A172 (cell line): Measurements from ENCODE around the gene PLEKHD1. TPM values are rescaled to one million over a fixed set of nuclear protein-coding genes. Genes with fewer than 3 reads are reported as not detected.
"Not testable (repeated sequence)": the region's sequence is repeated elsewhere in the genome, so short reads cannot be mapped to it uniquely, and the experiment has no call there.

ENCODE experiments used
- DNase-seq: peaks from one replicate; pipeline ENCODE4 v3.0.0-alpha.2; 2015; ENCODE audit warnings: low spot score
- total RNA-seq: library from RNA; depleted of rRNA; stranded (reverse); fragments of >200 nt; shearing (Covaris generic); gene quantifications from 2 replicates; pipeline ENCODE4 v1.2.3, GENCODE V29; 2014; rRNA removed

Gene PLEKHD1
- not detected in 2 replicates for total RNA-seq

DNA sequence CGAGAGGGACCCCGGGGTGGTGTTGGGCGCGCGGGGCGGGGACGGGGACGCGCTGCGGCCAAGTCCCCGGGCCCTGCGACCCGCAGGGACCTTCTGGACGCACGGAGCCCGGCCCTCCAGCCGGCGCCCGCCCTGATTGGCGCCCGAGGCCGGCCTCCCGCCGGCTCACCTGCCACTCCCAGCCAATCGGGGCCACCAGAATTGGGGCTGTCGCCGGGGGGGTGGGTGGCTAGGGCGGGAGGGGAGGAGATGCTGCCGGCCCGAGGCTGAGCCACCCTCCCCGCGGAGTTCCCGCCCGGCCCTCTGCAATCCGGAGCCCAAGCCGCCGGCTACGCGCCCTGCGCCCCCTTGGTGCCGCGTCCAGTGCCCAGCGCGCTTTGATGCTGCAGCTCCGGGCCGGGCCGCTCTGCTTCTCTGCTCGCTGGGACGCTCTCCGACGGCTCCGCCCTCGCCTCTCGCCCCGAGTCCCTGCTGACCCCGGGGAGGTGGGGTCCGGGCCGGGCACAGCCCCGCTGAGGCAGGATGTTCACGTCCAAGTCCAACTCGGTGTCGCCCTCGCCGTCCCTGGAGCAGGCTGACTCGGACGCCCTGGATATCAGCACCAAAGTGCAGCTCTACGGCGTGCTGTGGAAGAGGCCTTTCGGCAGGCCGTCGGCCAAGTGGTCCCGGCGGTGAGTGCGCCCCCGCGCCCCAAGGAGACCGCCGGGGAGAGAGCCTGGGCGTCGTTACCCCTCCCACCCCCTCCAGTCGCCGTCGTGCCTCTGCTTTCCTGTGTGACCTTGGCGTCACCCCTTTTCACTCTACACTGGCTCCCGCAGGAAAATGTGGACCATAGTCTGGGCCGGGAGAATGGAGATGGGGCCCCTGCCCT, at the start of gene PLEKHD1:
Gene PLEKHD1, plus strand, starts transcription at position 285 of the 871 bp plus-strand sequence. Its CDS starts 238 bp downstream, at position 523.
- DNase-seq, result no peak

DNA sequence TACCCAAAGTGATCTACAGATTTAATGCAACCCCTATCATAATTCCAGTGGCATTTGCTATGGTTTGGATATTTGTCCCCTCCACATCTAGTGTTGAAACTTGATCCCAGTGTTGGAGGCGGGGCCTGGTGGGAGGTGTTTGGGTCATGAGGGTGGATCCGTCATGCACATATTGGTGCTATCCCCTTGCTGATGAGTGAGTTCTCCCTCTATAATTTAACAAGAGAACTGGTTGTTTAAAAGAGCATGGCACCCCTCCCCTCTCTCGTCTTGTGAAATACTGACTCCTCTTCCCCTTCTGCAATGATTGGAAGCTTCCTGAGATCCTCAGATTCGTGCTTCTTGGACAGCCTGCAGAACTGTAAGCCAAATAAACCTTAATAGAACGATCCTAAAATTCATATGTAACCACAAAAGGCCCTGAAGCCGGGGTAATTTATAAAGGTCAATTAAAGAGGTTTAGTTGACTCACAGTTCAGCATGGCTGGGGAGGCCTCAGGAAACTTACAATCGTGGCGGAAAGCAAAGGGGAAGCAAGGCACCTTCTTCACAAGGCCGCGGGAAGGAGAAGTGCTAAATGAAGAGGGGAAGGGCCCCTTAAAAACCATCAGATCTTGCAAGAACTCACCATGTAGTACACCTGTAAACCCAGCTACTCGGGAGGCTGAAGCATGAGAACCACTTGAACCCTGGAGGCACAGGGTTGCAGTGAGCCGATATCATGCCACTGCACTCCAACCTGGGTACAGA, 44.8 kb upstream of the PLEKHD1 start:
- no peak for DNase-seq

DNA sequence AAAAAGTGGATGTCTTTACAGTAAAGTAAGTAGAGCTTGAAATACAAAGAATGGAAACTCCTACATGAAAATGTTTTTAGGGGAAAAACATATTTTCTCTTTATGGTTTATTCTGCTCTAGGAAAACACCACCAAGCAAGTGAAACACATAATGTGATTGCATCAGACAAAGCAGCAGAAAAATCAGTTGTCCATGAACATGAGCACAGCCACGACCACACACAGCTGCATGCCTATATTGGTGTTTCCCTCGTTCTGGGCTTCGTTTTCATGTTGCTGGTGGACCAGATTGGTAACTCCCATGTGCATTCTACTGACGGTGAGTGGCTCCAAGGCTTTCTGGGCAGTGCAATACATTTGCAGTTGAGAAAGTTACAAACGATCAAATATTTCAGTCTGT, 42.6 kb upstream of the PLEKHD1 start:
- DNase-seq, result no peak

DNA sequence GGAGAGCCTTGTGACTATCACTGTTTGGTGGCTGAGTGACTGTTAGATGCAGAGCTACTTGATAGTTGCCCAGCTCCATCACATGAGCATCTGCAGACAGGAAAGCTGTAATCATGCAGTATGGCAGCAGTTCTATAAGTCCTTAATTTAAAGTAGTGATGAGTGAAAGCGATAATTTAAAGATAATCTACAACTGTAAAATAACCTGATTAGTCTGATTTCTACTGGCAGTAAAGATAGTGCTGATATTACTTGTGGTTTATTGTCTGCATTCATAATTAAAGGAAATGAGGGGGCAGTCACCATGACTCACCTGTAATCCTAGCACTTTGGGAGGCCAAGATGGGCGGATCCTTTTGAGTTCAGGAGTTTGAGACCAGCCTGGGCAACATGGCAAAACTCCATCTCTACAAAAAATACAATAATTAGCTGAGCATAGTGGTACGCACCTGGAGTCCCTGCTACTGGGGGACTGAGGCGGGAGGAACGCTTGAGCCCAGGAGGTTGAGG, 41.2 kb upstream of the PLEKHD1 start:
- no peak for DNase-seq

DNA sequence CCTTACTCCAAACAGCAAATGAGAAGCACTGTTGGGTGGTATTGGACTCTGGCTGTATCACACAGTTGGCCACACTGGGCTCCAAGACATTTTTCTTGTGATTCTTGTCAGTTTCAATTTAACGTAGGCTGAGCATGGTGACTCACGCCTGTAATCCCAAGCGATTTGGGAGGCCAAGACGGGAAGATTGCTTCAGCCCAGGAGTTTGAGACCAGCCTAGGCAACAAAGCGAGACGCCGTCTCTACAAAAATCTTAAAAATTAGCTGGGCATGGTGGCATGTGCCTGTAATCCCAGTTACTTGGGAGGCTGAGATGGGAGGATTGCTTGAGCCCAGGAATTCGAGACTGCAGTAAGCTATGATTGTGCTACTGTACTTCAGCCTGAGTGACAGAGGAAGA, 35.3 kb upstream of the PLEKHD1 start:
- no peak for DNase-seq

DNA sequence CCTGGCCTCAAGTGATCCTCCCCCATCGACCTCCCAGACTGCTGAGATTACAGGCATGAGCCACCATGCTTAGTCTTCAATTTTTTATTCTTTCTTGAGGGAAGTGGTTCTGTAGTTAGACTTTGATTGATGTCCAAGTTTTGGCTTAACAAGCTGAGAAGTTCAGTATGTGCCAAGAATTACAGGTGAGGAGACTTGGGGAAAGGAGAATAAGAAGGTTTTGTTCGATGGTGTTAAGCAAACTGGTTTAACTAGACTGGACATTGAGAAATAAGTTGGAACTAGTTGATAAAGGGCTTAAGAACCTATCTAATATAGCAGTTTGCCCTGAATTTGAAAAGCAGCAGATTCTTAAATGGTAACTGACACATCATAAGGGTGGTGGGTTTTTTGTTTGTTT, 32.6 kb upstream of the PLEKHD1 start:
- no peak for DNase-seq

DNA sequence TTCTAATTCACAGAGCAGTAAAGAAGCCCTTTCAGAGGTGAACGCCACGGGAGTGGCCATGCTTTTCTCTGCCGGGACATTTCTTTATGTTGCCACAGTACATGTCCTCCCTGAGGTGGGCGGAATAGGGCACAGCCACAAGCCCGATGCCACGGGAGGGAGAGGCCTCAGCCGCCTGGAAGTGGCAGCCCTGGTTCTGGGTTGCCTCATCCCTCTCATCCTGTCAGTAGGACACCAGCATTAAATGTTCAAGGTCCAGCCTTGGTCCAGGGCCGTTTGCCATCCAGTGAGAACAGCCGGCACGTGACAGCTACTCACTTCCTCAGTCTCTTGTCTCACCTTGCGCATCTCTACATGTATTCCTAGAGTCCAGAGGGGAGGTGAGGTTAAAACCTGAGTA, 26.2 kb upstream of the PLEKHD1 start:
- no peak for DNase-seq

DNA sequence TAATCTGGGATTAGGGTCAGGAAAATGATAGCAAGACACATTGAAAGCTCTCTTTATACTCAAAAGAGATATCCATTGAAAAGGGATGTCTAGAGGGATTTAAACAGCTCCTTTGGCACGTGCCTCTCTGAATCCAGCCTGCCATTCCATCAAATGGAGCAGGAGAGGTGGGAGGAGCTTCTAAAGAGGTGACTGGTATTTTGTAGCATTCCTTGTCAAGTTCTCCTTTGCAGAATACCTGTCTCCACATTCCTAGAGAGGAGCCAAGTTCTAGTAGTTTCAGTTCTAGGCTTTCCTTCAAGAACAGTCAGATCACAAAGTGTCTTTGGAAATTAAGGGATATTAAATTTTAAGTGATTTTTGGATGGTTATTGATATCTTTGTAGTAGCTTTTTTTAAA, 25.4 kb upstream of the PLEKHD1 start:
- no peak for DNase-seq

DNA sequence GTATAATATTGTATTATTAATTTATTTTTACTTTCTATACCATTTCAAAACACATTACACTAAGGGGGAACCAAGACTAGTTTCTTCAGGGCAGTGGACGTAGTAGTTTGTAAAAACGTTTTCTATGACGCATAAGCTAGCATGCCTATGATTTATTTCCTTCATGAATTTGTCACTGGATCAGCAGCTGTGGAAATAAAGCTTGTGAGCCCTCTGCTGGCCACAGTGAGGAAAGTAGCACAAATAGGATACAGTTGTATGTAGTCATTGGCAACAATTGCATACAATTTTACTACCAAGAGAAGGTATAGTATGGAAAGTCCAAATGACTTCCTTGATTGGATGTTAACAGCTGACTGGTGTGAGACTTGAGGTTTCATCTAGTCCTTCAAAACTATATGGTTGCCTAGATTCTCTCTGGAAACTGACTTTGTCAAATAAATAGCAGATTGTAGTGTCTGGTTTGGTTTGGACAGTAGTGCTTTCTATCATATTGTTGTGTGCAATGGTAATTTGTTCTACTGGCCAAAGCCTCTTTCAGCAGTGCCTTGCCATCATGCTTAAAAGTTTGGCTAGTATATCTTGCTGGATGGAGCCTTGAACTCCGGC, 24.3 kb upstream of the PLEKHD1 start:
- peak; percentile 66 for DNase-seq

DNA sequence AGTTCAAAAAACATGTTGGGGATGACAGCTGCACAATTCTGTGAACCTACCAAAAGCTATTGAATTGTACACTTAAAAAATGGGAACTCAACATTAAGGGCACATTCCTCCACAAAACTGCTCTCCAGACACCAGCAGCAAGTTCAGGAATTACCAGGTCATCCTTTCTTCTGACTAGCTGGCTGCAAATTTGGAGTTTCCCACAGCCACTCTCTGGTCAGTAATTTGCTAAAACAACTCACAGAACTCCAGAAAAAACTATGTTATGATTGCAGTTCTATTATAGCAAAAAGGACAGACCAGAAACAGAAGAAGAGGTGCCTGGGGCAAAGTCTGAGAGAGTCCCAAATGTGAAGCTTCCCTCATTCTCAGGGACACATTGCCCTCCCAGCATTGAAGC, 20.1 kb upstream of the PLEKHD1 start:
- DNase-seq, result peak; percentile 1

DNA sequence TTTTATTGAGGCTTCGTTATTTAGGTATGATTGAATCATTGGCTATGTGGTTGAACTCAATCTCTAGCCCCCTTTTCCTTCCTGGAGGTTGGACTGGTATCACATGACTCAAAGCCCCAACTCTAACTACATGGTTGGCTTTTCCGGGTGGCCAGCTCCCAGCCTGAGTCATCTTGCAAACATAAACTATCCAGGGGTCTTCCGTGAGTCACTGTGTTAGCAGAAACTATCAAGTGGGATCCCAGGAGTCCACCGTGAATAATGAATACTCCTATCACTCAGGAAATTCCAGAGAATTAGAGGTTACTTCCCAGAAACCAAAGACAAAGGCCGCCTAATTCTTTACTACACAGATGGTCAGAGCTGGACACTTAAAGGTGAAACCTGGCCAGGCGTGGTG, 19.7 kb upstream of the PLEKHD1 start:
- DNase-seq, result peak; percentile 83

DNA sequence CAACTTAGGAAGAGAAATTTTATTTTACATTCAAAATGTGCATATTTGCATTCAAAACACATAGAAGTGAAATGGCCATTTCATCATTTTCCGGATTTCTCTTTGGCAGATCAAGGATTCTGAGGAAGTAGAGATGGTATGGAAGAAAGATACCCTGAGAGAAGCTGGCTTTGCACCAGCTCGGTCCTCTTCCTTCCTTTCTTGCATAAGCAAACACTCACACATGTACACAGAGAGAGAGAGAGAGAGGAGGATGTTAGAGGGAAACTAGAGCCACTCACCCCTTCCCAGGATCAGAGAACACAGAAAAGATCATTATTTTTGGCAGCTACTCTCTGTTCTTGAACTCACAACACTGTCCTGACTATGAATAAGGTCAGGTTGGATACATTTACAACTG, 15.6 kb upstream of the PLEKHD1 start:
- DNase-seq, result no peak

DNA sequence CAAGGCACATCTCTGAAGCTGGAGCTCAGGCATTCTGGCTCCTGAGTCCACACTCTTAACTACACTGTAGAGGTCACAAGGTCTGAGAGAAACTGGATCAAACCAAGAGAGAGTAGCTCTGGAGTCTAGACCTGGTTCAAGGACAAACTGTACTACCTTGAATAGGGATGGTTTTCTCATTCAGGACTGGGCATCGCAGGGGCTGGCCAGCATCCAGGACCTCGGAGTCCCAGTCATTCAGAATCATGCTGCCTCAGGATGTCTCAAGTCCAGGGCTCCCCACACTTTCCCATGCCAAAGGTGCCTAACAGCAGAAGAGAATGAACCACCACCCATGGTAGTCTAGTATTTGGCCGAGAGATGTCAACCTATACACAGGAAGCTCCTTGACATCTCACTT, 13.1 kb upstream of the PLEKHD1 start:
- no peak for DNase-seq

DNA sequence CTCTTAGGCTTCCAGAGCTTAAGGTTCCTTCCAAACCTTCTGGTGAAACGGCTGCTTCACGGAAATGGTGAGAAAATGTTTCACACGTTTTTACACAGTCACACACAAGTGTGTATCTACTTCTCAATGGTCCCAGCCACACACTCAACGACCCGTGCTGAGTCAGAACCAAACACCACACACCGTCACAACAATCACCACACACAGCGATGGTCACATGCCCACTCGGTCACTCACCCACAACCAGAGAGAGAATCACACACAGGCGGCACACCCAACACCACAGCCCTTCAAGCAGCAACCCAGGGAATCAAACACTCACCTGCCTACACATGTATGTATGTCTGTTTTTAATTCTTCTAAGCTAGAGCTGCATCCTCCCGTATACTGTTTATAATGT, 12.6 kb upstream of the PLEKHD1 start:
- DNase-seq, result no peak

DNA sequence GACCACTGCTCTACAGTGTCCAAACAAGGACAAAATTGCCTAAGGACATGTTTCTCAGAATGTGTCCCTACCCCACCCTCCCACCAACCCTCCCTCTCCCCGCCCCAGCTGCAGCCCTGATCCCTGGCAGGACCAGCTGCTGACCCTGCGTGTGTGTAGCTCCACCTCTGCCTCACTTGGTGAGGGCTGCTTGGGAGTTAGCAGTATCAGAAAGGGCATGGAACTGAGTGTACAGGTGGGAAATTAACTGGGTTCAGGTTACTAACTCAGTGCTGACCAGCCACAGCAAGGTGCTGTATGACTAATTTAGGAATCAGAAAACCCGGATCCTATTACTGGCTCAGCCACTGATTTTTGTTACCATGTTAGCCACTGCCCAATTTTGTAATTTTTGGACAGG, 11.3 kb upstream of the PLEKHD1 start:
- no peak for DNase-seq

DNA sequence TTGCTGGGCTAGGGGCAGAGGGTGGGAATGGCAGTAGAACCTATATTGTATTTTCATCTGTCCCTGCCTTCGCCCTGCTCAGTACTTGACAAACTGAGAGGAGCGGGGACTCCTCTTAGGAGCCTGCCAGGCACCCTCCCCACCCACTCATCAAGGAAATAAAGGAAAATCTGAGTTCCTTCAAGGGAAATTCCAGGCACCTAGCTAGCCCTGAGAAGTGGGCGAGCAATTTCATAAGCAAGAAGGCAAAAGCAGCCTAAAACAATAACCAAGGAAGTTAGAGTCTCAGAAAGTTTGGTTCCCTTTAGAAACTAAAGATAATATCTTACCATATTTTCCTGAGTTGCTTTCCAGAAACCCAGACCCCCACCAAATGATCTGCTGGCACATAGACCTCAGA, 10.6 kb upstream of the PLEKHD1 start:
- no peak for DNase-seq

DNA sequence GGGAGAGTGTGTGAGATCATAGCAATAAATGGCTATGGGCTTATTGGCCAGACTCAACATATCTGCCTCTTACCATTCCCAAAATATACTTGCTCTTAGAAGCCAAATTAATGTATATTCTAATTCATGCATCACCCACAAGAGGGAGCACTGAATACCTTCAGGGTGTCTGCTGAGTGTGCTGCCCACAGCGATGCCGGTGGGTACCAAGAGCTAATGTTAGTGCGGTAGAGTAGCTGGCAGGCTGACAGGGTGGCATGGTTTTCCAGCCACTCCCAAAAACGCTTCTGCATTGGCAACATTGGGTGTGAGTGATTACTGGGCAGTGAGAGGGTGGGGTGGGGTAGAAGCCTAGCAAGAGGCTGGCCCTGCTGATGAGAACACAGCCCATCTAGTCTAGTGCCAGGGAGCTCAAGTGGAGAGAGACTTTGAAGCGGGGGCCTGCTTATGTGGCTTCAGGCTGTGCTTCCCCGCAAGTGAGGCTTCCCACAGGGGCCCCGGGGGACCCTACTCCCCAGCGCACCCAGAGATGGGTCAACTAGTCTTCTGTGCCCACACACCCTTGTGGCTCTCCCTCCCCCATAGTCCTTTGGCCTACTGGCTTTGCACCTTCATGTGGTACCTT, 9.2 kb upstream of the PLEKHD1 start:
- DNase-seq, result no peak

DNA sequence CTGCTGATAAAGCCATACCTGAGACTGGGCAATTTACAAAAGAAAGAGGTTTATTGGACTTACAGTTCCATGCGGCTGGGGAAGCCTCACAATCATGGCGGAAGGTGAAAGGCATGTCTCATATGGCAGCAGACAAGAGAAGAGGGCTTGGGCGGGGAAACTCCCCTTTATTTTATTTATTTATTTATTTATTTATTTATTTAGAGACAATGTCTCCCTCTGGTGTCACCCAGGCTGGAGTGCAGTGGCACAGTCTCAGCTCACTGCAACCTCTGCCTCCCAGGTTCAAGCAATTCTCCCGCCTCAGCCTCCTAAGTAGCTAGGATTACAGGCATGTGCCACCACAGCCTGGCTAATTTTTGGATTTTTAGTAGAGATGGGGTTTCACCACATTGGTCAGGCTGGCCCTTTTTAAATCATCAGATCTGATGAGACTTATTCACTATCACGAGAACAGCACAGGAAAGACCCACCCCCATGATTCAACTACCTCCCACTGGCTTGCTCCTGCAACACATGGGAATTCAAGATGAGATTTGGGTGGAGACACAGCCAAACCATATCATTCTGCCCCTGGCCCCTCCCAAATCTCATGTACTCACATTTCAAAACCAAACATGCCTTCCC, 7.6 kb upstream of the PLEKHD1 start:
- DNase-seq, result not testable (repeated sequence)

DNA sequence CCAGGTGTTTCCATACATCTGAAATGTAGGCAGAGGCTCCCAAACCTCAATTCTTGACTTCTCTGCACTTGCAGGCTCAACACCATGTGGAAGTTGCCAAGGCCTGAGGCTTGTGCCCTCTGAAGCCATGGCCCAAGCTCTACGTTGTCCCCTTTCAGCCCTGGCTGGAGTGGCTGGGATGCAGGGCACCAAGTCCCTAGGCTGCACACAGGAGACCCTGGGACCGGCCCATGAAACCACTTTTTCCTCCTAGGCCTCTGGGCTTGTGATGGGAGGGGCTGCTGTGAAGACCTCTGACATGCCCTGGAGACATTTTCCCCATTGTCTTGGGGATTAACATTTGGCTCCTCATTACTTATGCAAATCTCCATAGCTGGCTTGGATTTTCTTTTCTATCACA, 6.5 kb upstream of the PLEKHD1 start:
- DNase-seq, result not testable (repeated sequence)

DNA sequence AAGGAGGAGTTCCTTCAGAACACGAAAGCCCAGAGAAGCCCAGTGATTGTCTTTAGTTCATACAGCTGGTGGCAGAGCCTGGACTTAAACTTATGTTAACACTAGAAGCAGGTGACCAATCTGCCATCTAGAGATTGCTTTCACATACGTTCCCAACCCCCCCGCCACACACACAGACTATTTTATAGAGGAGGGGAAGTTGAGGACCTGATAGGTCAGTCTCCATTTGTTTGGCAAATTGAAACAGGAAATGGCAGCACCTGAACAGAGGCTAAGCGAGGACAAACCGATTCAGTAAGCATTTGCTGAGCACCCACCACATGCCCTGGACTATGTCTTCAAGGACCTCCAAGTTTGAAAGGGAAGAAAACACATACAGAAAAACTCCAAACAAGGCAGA, 4.8 kb upstream of the PLEKHD1 start:
- no peak for DNase-seq

DNA sequence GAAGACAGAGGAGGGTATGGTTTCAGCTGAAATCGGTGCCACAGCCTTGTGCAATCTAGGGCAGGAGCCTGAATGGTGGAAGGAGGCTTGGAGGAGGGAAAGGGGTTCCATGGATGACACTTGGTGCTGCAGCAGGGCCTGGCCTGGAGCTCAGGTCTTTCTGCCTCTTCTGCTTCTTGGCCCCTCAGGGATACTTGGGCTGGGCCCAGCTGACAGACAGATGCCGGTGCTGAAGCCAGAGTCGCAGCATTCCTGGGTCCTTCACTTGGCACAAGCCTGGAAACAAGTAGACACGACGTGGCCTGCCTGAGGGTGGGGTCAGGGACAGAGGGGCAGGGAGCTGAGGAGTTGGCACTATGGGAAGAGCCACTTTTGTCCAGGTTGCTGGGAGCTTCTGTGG, 4.4 kb upstream of the PLEKHD1 start:
- DNase-seq, result no peak
